ENCODE data around the gene TRPM4.

TRPM4 gene

DNA sequence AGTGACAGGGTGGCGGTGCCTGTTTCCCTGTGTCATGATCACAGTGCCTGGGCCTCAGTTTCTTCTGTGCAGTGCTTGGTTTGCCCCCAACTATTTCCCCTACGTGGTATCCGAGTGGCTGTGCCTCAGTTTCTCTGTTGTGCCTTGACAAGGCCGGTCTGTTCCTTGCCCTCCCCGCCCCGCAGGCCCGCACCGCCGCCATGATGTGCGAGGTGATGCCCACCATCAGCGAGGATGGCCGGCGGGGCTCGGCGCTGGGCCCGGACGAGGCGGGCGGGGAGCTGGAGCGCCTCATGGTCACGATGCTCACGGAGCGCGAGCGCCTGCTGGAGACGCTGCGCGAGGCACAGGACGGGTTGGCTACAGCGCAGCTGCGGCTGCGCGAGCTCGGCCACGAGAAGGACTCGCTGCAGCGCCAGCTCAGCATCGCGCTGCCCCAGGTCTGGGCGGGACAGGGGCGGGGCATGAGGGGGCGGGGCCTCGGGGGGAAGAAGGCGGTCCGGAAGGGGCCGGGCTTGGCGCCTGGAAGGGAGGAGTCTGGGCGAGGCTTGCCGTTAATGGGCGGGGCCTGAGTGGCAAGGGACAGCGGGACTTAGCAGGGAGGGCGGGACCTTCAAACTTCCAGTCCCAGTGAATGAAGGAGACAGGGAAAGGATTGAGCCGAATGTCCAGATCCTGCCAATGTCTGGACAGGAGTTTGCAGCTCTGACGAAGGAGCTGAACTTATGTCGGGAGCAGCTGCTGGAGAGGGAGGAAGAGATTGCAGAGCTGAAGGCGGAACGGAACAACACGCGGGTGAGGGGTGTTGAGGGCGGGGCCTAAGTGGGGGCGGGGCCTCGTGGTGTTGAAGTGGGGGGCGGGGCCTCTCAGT is 29.7 kb upstream of the TRPM4 start (continued):
- TF ChIP-seq, protein P1, sequence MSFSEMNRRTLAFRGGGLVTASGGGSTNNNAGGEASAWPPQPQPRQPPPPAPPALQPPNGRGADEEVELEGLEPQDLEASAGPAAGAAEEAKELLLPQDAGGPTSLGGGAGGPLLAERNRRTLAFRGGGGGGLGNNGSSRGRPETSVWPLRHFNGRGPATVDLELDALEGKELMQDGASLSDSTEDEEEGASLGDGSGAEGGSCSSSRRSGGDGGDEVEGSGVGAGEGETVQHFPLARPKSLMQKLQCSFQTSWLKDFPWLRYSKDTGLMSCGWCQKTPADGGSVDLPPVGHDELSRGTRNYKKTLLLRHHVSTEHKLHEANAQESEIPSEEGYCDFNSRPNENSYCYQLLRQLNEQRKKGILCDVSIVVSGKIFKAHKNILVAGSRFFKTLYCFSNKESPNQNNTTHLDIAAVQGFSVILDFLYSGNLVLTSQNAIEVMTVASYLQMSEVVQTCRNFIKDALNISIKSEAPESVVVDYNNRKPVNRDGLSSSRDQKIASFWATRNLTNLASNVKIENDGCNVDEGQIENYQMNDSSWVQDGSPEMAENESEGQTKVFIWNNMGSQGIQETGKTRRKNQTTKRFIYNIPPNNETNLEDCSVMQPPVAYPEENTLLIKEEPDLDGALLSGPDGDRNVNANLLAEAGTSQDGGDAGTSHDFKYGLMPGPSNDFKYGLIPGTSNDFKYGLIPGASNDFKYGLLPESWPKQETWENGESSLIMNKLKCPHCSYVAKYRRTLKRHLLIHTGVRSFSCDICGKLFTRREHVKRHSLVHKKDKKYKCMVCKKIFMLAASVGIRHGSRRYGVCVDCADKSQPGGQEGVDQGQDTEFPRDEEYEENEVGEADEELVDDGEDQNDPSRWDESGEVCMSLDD (tag by site-specific recombination; IDR thresholded peaks at IDR 0.05) = no peak
- TF ChIP-seq ZSCAN16 (tag by site-specific recombination; IDR thresholded peaks at IDR 0.05) (no peak), HOXA7 (CRISPR knock-in tag; IDR thresholded peaks at IDR 0.05; ENCODE audit: borderline replicate concordance) (no peak), ZNF174 (tag by site-specific recombination; IDR thresholded peaks at IDR 0.05) (no peak), OSR2 (tag by site-specific recombination; IDR thresholded peaks at IDR 0.05) (no peak), ZNF354C (tag by site-specific recombination; IDR thresholded peaks at IDR 0.05; ENCODE audit: borderline replicate concordance, low read depth) (no peak), SCRT1 (tag by site-specific recombination; IDR thresholded peaks at IDR 0.05; ENCODE audit: borderline replicate concordance) (no peak), ZNF416 (tag by site-specific recombination; IDR thresholded peaks at IDR 0.05) (no peak), ZBTB21 (tag by site-specific recombination; IDR thresholded peaks at IDR 0.05) (no peak), ZNF560 (tag by site-specific recombination; IDR thresholded peaks at IDR 0.05; ENCODE audit: borderline replicate concordance) (no peak), SALL2 (tag by site-specific recombination; IDR thresholded peaks at IDR 0.05; ENCODE audit: borderline replicate concordance) (no peak), ZNF530 (tag by site-specific recombination; IDR thresholded peaks at IDR 0.05; ENCODE audit: low read depth) (no peak), ZNF138 (tag by site-specific recombination; IDR thresholded peaks at IDR 0.05; ENCODE audit: borderline replicate concordance) (no peak), ZNF266 (tag by site-specific recombination; IDR thresholded peaks at IDR 0.05; ENCODE audit: low read depth) (no peak), MEIS1 (CRISPR knock-in tag; IDR thresholded peaks at IDR 0.05; ENCODE audit: borderline replicate concordance) (no peak), SP3 (tag by site-specific recombination; IDR thresholded peaks at IDR 0.05) (peak; percentile 96), ZNF837 (tag by site-specific recombination; IDR thresholded peaks at IDR 0.05) (no peak), YY2 (tag by site-specific recombination; IDR thresholded peaks at IDR 0.05) (peak; percentile 76), SP2 (tag by site-specific recombination; IDR thresholded peaks at IDR 0.05) (peak; percentile 92), ZNF211 (tag by site-specific recombination; IDR thresholded peaks at IDR 0.05; ENCODE audit: low read depth) (no peak), ZIC2 (tag by site-specific recombination; IDR thresholded peaks at IDR 0.05) (no peak), ZNF302 (tag by site-specific recombination; IDR thresholded peaks at IDR 0.05; ENCODE audit: low read depth) (no peak)
- TF ChIP-seq, protein P2, sequence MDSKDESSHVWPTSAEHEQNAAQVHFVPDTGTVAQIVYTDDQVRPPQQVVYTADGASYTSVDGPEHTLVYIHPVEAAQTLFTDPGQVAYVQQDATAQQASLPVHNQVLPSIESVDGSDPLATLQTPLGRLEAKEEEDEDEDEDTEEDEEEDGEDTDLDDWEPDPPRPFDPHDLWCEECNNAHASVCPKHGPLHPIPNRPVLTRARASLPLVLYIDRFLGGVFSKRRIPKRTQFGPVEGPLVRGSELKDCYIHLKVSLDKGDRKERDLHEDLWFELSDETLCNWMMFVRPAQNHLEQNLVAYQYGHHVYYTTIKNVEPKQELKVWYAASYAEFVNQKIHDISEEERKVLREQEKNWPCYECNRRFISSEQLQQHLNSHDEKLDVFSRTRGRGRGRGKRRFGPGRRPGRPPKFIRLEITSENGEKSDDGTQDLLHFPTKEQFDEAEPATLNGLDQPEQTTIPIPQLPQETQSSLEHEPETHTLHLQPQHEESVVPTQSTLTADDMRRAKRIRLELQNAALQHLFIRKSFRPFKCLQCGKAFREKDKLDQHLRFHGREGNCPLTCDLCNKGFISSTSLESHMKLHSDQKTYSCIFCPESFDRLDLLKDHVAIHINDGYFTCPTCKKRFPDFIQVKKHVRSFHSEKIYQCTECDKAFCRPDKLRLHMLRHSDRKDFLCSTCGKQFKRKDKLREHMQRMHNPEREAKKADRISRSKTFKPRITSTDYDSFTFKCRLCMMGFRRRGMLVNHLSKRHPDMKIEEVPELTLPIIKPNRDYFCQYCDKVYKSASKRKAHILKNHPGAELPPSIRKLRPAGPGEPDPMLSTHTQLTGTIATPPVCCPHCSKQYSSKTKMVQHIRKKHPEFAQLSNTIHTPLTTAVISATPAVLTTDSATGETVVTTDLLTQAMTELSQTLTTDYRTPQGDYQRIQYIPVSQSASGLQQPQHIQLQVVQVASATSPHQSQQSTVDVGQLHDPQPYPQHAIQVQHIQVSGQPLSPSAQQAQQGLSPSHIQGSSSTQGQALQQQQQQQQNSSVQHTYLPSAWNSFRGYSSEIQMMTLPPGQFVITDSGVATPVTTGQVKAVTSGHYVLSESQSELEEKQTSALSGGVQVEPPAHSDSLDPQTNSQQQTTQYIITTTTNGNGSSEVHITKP (tag by site-specific recombination; IDR thresholded peaks at IDR 0.05) = peak; percentile 90
- TF ChIP-seq, protein P3, sequence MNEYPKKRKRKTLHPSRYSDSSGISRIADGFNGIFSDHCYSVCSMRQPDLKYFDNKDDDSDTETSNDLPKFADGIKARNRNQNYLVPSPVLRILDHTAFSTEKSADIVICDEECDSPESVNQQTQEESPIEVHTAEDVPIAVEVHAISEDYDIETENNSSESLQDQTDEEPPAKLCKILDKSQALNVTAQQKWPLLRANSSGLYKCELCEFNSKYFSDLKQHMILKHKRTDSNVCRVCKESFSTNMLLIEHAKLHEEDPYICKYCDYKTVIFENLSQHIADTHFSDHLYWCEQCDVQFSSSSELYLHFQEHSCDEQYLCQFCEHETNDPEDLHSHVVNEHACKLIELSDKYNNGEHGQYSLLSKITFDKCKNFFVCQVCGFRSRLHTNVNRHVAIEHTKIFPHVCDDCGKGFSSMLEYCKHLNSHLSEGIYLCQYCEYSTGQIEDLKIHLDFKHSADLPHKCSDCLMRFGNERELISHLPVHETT (tag by site-specific recombination; IDR thresholded peaks at IDR 0.05) = no peak
- TF ChIP-seq, protein P4, sequence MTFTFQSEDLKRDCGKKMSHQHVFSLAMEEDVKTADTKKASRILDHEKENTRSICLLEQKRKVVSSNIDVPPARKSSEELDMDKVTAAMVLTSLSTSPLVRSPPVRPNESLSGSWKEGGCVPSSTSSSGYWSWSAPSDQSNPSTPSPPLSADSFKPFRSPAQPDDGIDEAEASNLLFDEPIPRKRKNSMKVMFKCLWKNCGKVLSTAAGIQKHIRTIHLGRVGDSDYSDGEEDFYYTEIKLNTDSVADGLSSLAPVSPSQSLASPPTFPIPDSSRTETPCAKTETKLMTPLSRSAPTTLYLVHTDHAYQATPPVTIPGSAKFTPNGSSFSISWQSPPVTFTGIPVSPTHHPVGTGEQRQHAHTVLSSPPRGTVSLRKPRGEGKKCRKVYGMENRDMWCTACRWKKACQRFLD (tag by site-specific recombination; IDR thresholded peaks at IDR 0.05) = no peak
- TF ChIP-seq, protein P5, sequence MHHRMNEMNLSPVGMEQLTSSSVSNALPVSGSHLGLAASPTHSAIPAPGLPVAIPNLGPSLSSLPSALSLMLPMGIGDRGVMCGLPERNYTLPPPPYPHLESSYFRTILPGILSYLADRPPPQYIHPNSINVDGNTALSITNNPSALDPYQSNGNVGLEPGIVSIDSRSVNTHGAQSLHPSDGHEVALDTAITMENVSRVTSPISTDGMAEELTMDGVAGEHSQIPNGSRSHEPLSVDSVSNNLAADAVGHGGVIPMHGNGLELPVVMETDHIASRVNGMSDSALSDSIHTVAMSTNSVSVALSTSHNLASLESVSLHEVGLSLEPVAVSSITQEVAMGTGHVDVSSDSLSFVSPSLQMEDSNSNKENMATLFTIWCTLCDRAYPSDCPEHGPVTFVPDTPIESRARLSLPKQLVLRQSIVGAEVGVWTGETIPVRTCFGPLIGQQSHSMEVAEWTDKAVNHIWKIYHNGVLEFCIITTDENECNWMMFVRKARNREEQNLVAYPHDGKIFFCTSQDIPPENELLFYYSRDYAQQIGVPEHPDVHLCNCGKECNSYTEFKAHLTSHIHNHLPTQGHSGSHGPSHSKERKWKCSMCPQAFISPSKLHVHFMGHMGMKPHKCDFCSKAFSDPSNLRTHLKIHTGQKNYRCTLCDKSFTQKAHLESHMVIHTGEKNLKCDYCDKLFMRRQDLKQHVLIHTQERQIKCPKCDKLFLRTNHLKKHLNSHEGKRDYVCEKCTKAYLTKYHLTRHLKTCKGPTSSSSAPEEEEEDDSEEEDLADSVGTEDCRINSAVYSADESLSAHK (tag by site-specific recombination; IDR thresholded peaks at IDR 0.05) = no peak

Measured in HEK293 (cell line).